PFSK-1 (cell line): Measurements from ENCODE around the gene AK3.

Experiments used
- POLR2AphosphoS5 ChIP-seq: IDR thresholded peaks from 2 replicates; pipeline ENCODE4 v1.6.1; 2012; ENCODE audit warnings: low read depth, mild to moderate bottlenecking, control low read depth, low read length, moderate library complexity
- SIN3A ChIP-seq: IDR thresholded peaks from 2 replicates; pipeline ENCODE4 v1.6.1; 2012; ENCODE audit warnings: mild to moderate bottlenecking, low read length, moderate library complexity, borderline replicate concordance; ENCODE audit not compliant: insufficient read depth
- TAF1 ChIP-seq: IDR thresholded peaks from 2 replicates; pipeline ENCODE4 v1.6.1; 2012; ENCODE audit warnings: low read length, control low read depth, borderline replicate concordance; ENCODE audit not compliant: insufficient read depth
- TF ChIP-seq, protein P1 (sequence below), 2 experiments: IDR thresholded peaks; 2 replicates each; pipeline versions ENCODE4 v1.6.1 to v1.8.0; 2011 to 2012; ENCODE audit warnings: low read depth in 2 of 2, low read length in 2 of 2, control low read depth in 1 of 2, inconsistent platforms in 1 of 2, mild to moderate bottlenecking in 1 of 2, moderate library complexity in 1 of 2; ENCODE audit not compliant: insufficient read depth in 1 of 2

DNA sequence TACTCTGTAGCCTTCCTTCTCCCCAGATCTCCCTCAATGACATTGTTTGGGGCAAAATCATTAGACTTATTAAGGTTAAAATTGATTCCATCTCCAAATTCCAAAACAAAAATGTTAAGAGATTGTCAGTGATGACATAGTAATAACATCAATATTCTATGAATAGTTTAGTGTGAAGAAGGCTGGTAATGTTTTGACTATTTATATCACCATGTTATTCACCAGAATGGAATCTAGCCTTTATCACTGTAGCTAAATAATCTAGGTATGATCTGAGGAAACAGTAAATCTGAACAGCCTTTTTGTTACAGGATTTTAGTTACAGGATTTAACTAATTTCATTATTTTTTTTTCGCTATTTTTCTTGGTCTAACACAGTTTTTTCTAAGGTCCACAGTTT is 79.8 kb downstream of the AK3 start:
- TF ChIP-seq POLR2AphosphoS5 (no peak), SIN3A (no peak), TAF1 (no peak)
- TF ChIP-seq, protein P1, sequence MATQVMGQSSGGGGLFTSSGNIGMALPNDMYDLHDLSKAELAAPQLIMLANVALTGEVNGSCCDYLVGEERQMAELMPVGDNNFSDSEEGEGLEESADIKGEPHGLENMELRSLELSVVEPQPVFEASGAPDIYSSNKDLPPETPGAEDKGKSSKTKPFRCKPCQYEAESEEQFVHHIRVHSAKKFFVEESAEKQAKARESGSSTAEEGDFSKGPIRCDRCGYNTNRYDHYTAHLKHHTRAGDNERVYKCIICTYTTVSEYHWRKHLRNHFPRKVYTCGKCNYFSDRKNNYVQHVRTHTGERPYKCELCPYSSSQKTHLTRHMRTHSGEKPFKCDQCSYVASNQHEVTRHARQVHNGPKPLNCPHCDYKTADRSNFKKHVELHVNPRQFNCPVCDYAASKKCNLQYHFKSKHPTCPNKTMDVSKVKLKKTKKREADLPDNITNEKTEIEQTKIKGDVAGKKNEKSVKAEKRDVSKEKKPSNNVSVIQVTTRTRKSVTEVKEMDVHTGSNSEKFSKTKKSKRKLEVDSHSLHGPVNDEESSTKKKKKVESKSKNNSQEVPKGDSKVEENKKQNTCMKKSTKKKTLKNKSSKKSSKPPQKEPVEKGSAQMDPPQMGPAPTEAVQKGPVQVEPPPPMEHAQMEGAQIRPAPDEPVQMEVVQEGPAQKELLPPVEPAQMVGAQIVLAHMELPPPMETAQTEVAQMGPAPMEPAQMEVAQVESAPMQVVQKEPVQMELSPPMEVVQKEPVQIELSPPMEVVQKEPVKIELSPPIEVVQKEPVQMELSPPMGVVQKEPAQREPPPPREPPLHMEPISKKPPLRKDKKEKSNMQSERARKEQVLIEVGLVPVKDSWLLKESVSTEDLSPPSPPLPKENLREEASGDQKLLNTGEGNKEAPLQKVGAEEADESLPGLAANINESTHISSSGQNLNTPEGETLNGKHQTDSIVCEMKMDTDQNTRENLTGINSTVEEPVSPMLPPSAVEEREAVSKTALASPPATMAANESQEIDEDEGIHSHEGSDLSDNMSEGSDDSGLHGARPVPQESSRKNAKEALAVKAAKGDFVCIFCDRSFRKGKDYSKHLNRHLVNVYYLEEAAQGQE (IDR thresholded peaks at IDR 0.05; ENCODE audit: insufficient read depth in 1 of 2, low read depth in 2 of 2, low read length in 2 of 2): no peak
